PFSK-1 (cell line): Measurements from ENCODE around the gene SIDT1.

Experiments
- FOXP2 ChIP-seq: optimal IDR thresholded peaks from 2 replicates; pipeline ENCODE3; 2011; ENCODE audit warnings: borderline replicate concordance, control low read depth, inconsistent platforms; ENCODE audit not compliant: insufficient read depth; ENCODE audit errors: extremely low read length, extremely low read depth
- POLR2AphosphoS5 ChIP-seq: IDR thresholded peaks from 2 replicates; pipeline ENCODE4 v1.6.1; 2012; ENCODE audit warnings: low read depth, mild to moderate bottlenecking, control low read depth, low read length, moderate library complexity
- REST ChIP-seq, 2 experiments: IDR thresholded peaks; 2 replicates each; pipeline versions ENCODE4 v1.6.1 to v1.8.0; 2011 to 2012; ENCODE audit warnings: low read depth in 2 of 2, low read length in 2 of 2, control low read depth in 1 of 2, inconsistent platforms in 1 of 2, mild to moderate bottlenecking in 1 of 2, moderate library complexity in 1 of 2; ENCODE audit not compliant: insufficient read depth in 1 of 2
- SIN3A ChIP-seq: IDR thresholded peaks from 2 replicates; pipeline ENCODE4 v1.6.1; 2012; ENCODE audit warnings: mild to moderate bottlenecking, low read length, moderate library complexity, borderline replicate concordance; ENCODE audit not compliant: insufficient read depth
- TAF1 ChIP-seq: IDR thresholded peaks from 2 replicates; pipeline ENCODE4 v1.6.1; 2012; ENCODE audit warnings: low read length, control low read depth, borderline replicate concordance; ENCODE audit not compliant: insufficient read depth

- no peak for TF ChIP-seq POLR2AphosphoS5
- no peak for TF ChIP-seq REST (IDR thresholded peaks at IDR 0.05; ENCODE audit: insufficient read depth in 1 of 2, low read depth in 2 of 2, low read length in 2 of 2)
- no peak for TF ChIP-seq SIN3A
- TF ChIP-seq TAF1, result no peak
- TF ChIP-seq FOXP2, result no peak
These were observed 53.4 kb downstream of the SIDT1 start for GRCh38 chr3:113585720-113586119.
